Measurements from ENCODE around the gene CSRNP3.
"Not testable (repeated sequence)": the region's sequence is repeated elsewhere in the genome, so short reads cannot be mapped to it uniquely, and the experiment has no call there.

CSRNP3 gene

GRCh38 chr2:165666073-165666472 lies 196.6 kb downstream of the CSRNP3 start:
- H3K27ac Mint-ChIP-seq, H3K9me3 Mint-ChIP-seq, H3K4me3 Mint-ChIP-seq, DNase-seq, H3K4me1 Mint-ChIP-seq, H3K36me3 Mint-ChIP-seq, CTCF ChIA-PET, H3K27me3 Mint-ChIP-seq: not testable (repeated sequence)

DNA sequence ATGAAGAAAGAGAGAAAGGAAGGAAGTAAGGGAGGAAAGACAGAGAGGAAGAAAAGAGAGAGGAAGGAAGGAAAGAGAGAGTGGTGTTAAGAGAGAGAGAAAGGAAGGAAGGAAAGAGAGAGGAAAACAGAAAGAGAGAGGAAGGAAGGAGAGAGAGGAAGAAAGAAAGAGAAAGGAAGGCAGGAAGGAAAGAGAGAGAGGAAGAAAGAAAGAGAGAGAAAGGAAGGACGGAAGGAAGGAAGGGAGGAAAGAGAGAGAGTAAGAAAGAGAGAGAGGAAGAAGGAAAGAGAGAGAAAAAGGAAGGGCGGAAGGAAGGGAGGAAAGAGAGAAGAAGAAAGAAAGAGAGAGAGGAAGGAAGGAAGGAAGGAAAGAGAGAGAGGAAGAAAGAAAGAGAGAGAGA lies 197.1 kb downstream of the CSRNP3 start:
- CTCF ChIA-PET = no interaction called here
- H3K36me3 Mint-ChIP-seq = no peaks in the 10 kb centered on the region
- H3K4me3 Mint-ChIP-seq = no peak overlapping the region
- H3K27ac Mint-ChIP-seq = no peak overlapping the region
- DNase-seq = no peak
- no peaks in the 10 kb centered on the region for H3K4me1 Mint-ChIP-seq
- peaks cover 6% of the 10 kb centered on the region for H3K9me3 Mint-ChIP-seq
- H3K27me3 Mint-ChIP-seq = no peaks in the 10 kb centered on the region

DNA sequence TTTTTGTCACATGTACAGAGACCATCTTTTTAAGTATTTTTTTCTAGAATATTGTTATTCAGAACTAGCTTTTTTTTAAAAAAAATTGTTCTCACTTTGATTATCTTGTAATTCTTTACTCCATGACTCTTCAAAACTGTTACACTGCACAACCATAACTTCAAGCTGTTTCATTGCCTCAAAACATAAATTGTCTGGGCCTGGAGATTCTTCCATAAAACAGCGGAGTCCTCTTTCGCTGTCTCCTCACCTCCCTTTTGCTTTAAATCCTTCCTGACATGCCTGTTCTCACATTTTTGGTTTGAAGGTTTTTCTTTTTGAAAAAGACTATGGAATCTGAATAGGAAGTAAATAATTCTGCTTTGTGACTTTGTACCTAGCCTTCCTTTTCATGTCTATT lies 197.9 kb downstream of the CSRNP3 start:
- Mint-ChIP-seq H3K27me3 (no peaks in the 10 kb centered on the region), H3K9me3 (peaks cover 6% of the 10 kb centered on the region), H3K4me3 (no peak overlapping the region), H3K27ac (no peak overlapping the region), H3K4me1 (no peaks in the 10 kb centered on the region), H3K36me3 (no peaks in the 10 kb centered on the region)
- CTCF ChIA-PET = interaction anchor here (1.2 kb wide), 1 partner anchor 207 kb away, joined by 4 read pairs; no protein-coding TSS in a partner anchor
- DNase-seq = no peak

DNA sequence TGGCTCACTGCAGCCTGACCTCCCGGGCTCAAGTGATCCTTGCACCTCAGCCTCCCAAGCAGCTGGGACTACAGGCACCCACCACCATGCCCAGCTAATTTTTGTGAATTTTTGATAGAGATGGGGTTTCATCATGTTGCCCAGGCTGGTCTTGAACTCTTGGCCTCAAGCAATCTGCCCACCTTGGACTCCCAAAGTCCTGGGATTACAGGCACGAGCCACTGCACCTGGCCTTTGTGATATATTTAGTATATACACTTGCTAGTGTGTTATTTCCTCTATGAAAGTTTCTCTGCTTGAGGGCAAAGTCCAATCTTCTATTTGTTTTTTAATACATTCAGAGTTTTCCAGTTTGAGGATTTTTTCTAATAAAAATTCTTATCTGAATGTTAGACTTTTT lies 205.3 kb downstream of the CSRNP3 start:
- Mint-ChIP-seq H3K4me3 (no peak overlapping the region), H3K9me3 (no peaks in the 10 kb centered on the region), H3K27me3 (no peaks in the 10 kb centered on the region), H3K4me1 (no peaks in the 10 kb centered on the region), H3K27ac (no peak overlapping the region), H3K36me3 (no peaks in the 10 kb centered on the region)
- CTCF ChIA-PET = no interaction called here
- no peak for DNase-seq

DNA sequence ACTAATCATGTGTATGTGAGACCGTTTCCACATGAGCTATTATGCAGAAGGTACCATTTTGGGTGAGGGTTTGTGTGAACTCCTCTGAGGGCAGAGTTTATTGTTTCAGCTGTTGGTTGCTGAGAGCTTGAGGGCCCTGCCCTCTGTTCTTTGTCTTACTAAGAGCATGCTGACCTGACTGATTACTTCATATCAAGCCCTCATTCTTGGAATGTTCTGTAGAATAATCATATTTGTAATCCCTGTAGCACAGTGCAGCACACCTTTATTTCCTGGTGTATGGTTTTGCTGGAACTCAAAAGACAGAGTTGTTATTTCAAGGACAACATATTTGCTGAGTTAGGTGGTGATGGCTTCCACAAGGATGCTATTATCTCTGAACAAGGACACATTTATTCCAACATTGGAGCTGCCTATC lies 206.1 kb downstream of the CSRNP3 start:
- Mint-ChIP-seq H3K9me3 (no peaks in the 10 kb centered on the region), H3K27ac (no peak overlapping the region), H3K27me3 (no peaks in the 10 kb centered on the region), H3K4me1 (no peaks in the 10 kb centered on the region), H3K36me3 (no peaks in the 10 kb centered on the region), H3K4me3 (no peak overlapping the region)
- CTCF ChIA-PET = interaction anchor here (1.4 kb wide), 1 partner anchor 26 kb away, joined by 3 read pairs; no protein-coding TSS in a partner anchor
- no peak for DNase-seq

GRCh38 chr2:165678882-165679281 lies 209.4 kb downstream of the CSRNP3 start:
- Mint-ChIP-seq H3K4me1 (no peaks in the 10 kb centered on the region), H3K27ac (no peak overlapping the region), H3K36me3 (no peaks in the 10 kb centered on the region), H3K9me3 (no peaks in the 10 kb centered on the region), H3K27me3 (no peaks in the 10 kb centered on the region), H3K4me3 (no peak overlapping the region)
- DNase-seq = no peak
- CTCF ChIA-PET = no interaction called here

GRCh38 chr2:165679621-165680020 lies 210.1 kb downstream of the CSRNP3 start:
- Mint-ChIP-seq H3K4me3 (no peak overlapping the region), H3K27ac (no peak overlapping the region), H3K36me3 (no peaks in the 10 kb centered on the region)

GRCh38 chr2:165681841-165682240 lies 212.3 kb downstream of the CSRNP3 start:
- no peaks in the 10 kb centered on the region for H3K4me1 Mint-ChIP-seq
- H3K36me3 Mint-ChIP-seq = no peaks in the 10 kb centered on the region
- H3K27me3 Mint-ChIP-seq = peaks cover 5% of the 10 kb centered on the region
- DNase-seq = no peak
- no peak overlapping the region for H3K27ac Mint-ChIP-seq
- CTCF ChIA-PET = no interaction called here
- no peak overlapping the region for H3K4me3 Mint-ChIP-seq
- no peaks in the 10 kb centered on the region for H3K9me3 Mint-ChIP-seq

More at GRCh38 chr2:165679621-165680020, 210.1 kb downstream of the CSRNP3 start:
- DNase-seq = no peak
- H3K4me1 Mint-ChIP-seq = no peaks in the 10 kb centered on the region
- H3K9me3 Mint-ChIP-seq = no peaks in the 10 kb centered on the region
- H3K27me3 Mint-ChIP-seq = no peaks in the 10 kb centered on the region
- CTCF ChIA-PET = no interaction called here

DNA sequence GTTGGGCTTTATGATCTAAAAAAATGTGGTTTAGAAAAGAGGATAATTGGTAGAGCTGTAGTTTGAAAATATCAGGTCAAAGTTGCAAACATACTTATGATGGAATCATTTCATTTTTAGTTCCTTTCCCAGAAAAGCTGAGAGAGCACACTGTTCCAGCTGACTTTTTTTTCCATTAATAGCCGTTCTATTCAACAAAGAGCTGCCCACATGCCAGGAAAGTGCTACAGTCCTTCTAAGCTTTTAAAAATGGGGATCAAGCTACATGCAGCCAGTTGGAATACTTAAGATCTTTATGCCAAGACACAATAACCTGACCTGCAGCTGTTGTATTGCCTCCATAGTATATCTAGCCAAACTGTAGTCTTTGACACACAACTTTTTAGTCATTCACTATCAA lies 213.0 kb downstream of the CSRNP3 start:
- CTCF ChIA-PET = no interaction called here
- no peaks in the 10 kb centered on the region for H3K36me3 Mint-ChIP-seq

DNA sequence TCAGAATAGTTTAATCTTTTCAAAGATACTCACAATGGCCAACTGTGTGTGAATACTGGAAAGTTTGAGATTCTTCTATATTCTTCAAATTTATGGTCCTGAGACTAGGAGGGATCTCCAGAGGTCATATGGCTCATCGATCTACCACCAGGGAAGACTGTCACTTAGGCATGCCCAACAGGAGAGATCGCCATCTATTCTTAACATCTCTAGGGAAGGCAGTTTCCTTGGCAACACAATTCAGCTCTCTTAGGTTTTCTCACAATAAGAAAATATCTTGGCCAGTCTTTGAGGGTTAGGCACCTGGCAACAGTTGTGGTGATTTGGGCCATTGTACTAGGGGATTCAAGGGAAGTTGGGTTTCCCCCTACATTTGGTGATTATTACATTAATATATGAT lies 217.3 kb downstream of the CSRNP3 start:
- no peaks in the 10 kb centered on the region for H3K9me3 Mint-ChIP-seq
- DNase-seq = no peak
- H3K27ac Mint-ChIP-seq = no peak overlapping the region
- H3K27me3 Mint-ChIP-seq = peaks cover 7% of the 10 kb centered on the region
- CTCF ChIA-PET = no interaction called here
- no peaks in the 10 kb centered on the region for H3K4me1 Mint-ChIP-seq
- H3K36me3 Mint-ChIP-seq = no peaks in the 10 kb centered on the region
- H3K4me3 Mint-ChIP-seq = no peak overlapping the region

More for the DNA sequence above, 213.0 kb downstream of the CSRNP3 start:
- DNase-seq = no peak
- Mint-ChIP-seq H3K9me3 (no peaks in the 10 kb centered on the region), H3K27ac (no peak overlapping the region), H3K4me1 (no peaks in the 10 kb centered on the region), H3K27me3 (peaks cover 7% of the 10 kb centered on the region), H3K4me3 (no peak overlapping the region)

- peaks cover 7% of the 10 kb centered on the region for H3K27me3 Mint-ChIP-seq
- H3K4me3 Mint-ChIP-seq = no peak overlapping the region
- H3K9me3 Mint-ChIP-seq = no peaks in the 10 kb centered on the region
- CTCF ChIA-PET = no interaction called here
- no peaks in the 10 kb centered on the region for H3K4me1 Mint-ChIP-seq
- no peaks in the 10 kb centered on the region for H3K36me3 Mint-ChIP-seq
- H3K27ac Mint-ChIP-seq = no peak overlapping the region
- DNase-seq = no peak
Measured at GRCh38 chr2:165687426-165688002, 218.0 kb downstream of the CSRNP3 start.

GRCh38 chr2:165691615-165692014 lies 222.1 kb downstream of the CSRNP3 start:
- CTCF ChIA-PET = no interaction called here
- H3K27me3 Mint-ChIP-seq = peaks cover 3% of the 10 kb centered on the region
- no peaks in the 10 kb centered on the region for H3K9me3 Mint-ChIP-seq
- no peak for DNase-seq
- H3K27ac Mint-ChIP-seq = no peak overlapping the region
- no peaks in the 10 kb centered on the region for H3K4me1 Mint-ChIP-seq
- H3K36me3 Mint-ChIP-seq = no peaks in the 10 kb centered on the region
- no peak overlapping the region for H3K4me3 Mint-ChIP-seq

DNA sequence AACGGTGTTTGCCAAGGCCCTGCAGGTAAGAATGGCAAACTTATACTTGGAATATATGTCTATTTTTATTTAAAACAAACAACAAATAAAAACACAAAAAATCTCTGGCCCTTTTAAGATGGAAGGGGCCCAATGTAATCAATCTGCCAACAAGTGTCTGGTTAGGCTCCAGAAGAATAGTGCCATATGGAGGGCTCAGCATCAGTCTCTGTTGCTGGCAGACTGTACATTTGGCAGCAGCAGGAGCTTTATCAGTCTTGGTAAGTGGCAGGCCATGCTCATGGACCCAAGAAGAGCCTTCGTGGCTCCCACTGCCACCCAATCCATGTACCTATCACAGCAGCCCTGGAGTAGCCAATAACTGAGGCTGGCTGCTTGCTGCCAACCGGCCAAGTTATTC lies 223.4 kb downstream of the CSRNP3 start:
- Mint-ChIP-seq H3K4me3 (no peak overlapping the region), H3K36me3 (no peaks in the 10 kb centered on the region), H3K9me3 (no peaks in the 10 kb centered on the region), H3K27me3 (no peaks in the 10 kb centered on the region), H3K27ac (no peak overlapping the region), H3K4me1 (no peaks in the 10 kb centered on the region)
- no peak for DNase-seq
- CTCF ChIA-PET = no interaction called here

DNA sequence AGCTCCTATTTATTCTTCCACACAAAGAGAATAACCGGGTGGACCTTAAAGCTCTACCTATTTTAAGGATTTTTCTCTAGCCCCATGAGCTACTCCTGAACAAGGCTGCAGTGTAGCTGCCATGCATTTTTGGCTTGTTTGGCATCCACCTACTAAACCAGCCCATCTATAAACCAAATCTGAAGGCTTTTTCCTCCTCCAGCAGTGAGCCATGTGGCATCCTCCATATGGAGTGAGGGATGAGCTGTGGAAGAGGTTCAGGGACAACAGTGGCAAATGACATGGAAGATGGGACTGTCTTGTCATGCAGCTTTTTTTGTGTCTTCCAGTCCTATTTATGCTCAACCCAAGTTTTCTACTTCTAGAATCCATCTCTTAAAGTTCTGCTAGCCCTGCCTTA lies 224.3 kb downstream of the CSRNP3 start:
- no peak overlapping the region for H3K27ac Mint-ChIP-seq
- H3K27me3 Mint-ChIP-seq = no peaks in the 10 kb centered on the region
- CTCF ChIA-PET = no interaction called here
- H3K9me3 Mint-ChIP-seq = no peaks in the 10 kb centered on the region
- no peaks in the 10 kb centered on the region for H3K4me1 Mint-ChIP-seq
- no peak overlapping the region for H3K4me3 Mint-ChIP-seq
- DNase-seq = no peak
- H3K36me3 Mint-ChIP-seq = no peaks in the 10 kb centered on the region

- CTCF ChIA-PET = no interaction called here
- no peaks in the 10 kb centered on the region for H3K9me3 Mint-ChIP-seq
- no peak overlapping the region for H3K27ac Mint-ChIP-seq
- H3K4me3 Mint-ChIP-seq = no peak overlapping the region
- no peaks in the 10 kb centered on the region for H3K4me1 Mint-ChIP-seq
- H3K27me3 Mint-ChIP-seq = peaks cover 3% of the 10 kb centered on the region
- no peaks in the 10 kb centered on the region for H3K36me3 Mint-ChIP-seq
- no peak for DNase-seq
Measured at GRCh38 chr2:165697748-165698443, 228.4 kb downstream of the CSRNP3 start.
